ENCODE data around the gene ZKSCAN8. TPM values are rescaled to one million over a fixed set of nuclear protein-coding genes. Genes with fewer than 3 reads are reported as not detected.
"Not testable (repeated sequence)": the region's sequence is repeated elsewhere in the genome, so short reads cannot be mapped to it uniquely, and the experiment has no call there.

ZKSCAN8 gene
- total RNA-seq, 1 donor from 2014 or later, result 21.4 TPM

- DNase-seq (ENCODE audit: low spot score), result no peak
- no peaks in the 10 kb centered on the region for H3K4me1 Mint-ChIP-seq (ENCODE audit: low read depth)
- H3K27ac Mint-ChIP-seq (ENCODE audit: unreplicated experiment), result no peak overlapping the region
- TF ChIP-seq, protein P1, sequence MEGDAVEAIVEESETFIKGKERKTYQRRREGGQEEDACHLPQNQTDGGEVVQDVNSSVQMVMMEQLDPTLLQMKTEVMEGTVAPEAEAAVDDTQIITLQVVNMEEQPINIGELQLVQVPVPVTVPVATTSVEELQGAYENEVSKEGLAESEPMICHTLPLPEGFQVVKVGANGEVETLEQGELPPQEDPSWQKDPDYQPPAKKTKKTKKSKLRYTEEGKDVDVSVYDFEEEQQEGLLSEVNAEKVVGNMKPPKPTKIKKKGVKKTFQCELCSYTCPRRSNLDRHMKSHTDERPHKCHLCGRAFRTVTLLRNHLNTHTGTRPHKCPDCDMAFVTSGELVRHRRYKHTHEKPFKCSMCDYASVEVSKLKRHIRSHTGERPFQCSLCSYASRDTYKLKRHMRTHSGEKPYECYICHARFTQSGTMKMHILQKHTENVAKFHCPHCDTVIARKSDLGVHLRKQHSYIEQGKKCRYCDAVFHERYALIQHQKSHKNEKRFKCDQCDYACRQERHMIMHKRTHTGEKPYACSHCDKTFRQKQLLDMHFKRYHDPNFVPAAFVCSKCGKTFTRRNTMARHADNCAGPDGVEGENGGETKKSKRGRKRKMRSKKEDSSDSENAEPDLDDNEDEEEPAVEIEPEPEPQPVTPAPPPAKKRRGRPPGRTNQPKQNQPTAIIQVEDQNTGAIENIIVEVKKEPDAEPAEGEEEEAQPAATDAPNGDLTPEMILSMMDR (IDR thresholded peaks at IDR 0.05), result no peak
- H3K9me3 Mint-ChIP-seq (ENCODE audit: low read depth), result peaks cover 4% of the 10 kb centered on the region
- no peak overlapping the region for H3K4me3 Mint-ChIP-seq (ENCODE audit: unreplicated experiment)
- no peaks in the 10 kb centered on the region for H3K27me3 Mint-ChIP-seq (ENCODE audit: low read depth)
- peaks cover 26% of the 10 kb centered on the region for H3K36me3 Mint-ChIP-seq (ENCODE audit: low read depth)
These were observed 29.7 kb upstream of the ZKSCAN8 start for GRCh38 chr6:28111964-28112363.

- no peaks in the 10 kb centered on the region for H3K27me3 Mint-ChIP-seq (ENCODE audit: low read depth)
- H3K36me3 Mint-ChIP-seq (ENCODE audit: low read depth), result peaks cover 35% of the 10 kb centered on the region
- no peak overlapping the region for H3K4me3 Mint-ChIP-seq (ENCODE audit: unreplicated experiment)
- no peaks in the 10 kb centered on the region for H3K4me1 Mint-ChIP-seq (ENCODE audit: low read depth)
- TF ChIP-seq, protein P1 (IDR thresholded peaks at IDR 0.05), result no peak
- peaks cover 4% of the 10 kb centered on the region for H3K9me3 Mint-ChIP-seq (ENCODE audit: low read depth)
- DNase-seq (ENCODE audit: low spot score), result no peak
- no peak overlapping the region for H3K27ac Mint-ChIP-seq (ENCODE audit: unreplicated experiment)
These were observed 25.9 kb upstream of the ZKSCAN8 start for GRCh38 chr6:28115799-28116198.

DNA sequence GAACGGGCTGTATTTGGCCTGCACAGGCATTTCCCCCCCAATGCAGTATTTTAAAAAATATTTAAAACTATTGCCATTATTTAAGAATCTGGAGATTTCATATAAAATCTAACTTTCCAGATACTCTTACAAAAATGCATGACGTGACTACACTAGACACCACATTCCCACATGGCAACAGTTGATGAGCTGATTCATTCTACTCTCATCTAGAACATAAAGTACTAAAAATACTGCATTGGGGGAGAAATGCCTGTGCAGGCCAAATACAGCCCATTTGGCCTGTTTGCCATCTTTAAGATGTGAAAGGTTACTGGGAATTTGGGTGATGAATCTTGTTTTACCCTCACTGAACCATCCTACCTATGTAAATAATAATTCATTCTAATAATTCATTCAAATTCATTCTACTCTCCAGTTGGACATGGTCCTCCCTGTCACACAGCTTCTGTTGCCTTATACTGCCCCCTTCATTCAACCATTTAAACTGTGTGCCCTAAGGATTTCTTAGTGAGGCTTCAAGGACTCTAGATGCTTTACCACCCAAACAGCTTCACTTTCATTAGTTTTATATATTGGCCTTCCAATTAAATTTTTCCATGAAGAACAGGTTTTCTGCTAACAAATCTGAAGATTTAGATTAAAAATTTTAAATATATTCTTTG lies 24.2 kb upstream of the ZKSCAN8 start:
- no peaks in the 10 kb centered on the region for H3K4me1 Mint-ChIP-seq (ENCODE audit: low read depth)
- no peak overlapping the region for H3K27ac Mint-ChIP-seq (ENCODE audit: unreplicated experiment)
- TF ChIP-seq, protein P1 (IDR thresholded peaks at IDR 0.05), result peak; percentile 8
- H3K9me3 Mint-ChIP-seq (ENCODE audit: low read depth), result peaks cover 4% of the 10 kb centered on the region
- no peak overlapping the region for H3K4me3 Mint-ChIP-seq (ENCODE audit: unreplicated experiment)
- no peak for DNase-seq (ENCODE audit: low spot score)
- peaks cover 37% of the 10 kb centered on the region for H3K36me3 Mint-ChIP-seq (ENCODE audit: low read depth)
- no peaks in the 10 kb centered on the region for H3K27me3 Mint-ChIP-seq (ENCODE audit: low read depth)

- Mint-ChIP-seq H3K4me3 (ENCODE audit: unreplicated experiment) (no peak overlapping the region), H3K36me3 (ENCODE audit: low read depth) (peaks cover 39% of the 10 kb centered on the region), H3K27ac (ENCODE audit: unreplicated experiment) (no peak overlapping the region), H3K9me3 (ENCODE audit: low read depth) (peaks cover 4% of the 10 kb centered on the region), H3K27me3 (ENCODE audit: low read depth) (no peaks in the 10 kb centered on the region), H3K4me1 (ENCODE audit: low read depth) (no peaks in the 10 kb centered on the region)
- TF ChIP-seq, protein P1 (IDR thresholded peaks at IDR 0.05), result no peak
- no peak for DNase-seq (ENCODE audit: low spot score)
These were observed 23.5 kb upstream of the ZKSCAN8 start for GRCh38 chr6:28118217-28118616.

DNA sequence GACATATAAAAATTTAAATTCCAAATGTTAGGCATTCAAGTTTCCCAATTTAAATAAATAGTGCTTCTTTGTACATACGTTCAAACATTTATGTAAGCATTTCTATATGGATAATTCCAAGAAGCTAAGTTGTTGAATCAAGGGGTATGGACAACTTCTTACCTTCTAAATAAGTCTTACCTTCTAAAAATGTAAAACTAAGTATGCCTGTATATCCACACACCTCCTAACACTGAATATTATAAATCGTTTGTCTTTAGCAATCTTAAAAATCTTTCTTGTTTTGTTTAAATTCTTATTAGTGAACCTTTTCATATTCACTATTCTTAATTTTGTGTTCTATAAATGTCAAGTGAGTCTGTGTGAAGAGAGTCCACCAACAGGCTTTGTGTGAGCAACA lies 19.8 kb upstream of the ZKSCAN8 start:
- H3K27ac Mint-ChIP-seq (ENCODE audit: unreplicated experiment), result no peak overlapping the region

GRCh38 chr6:28122283-28122682 lies 19.4 kb upstream of the ZKSCAN8 start:
- not testable (repeated sequence) for H3K27ac Mint-ChIP-seq (ENCODE audit: unreplicated experiment); H3K27me3 Mint-ChIP-seq (ENCODE audit: low read depth); DNase-seq (ENCODE audit: low spot score); H3K4me3 Mint-ChIP-seq (ENCODE audit: unreplicated experiment); H3K9me3 Mint-ChIP-seq (ENCODE audit: low read depth)
- peaks cover 19% of the 10 kb centered on the region for H3K4me1 Mint-ChIP-seq (ENCODE audit: low read depth)
- H3K36me3 Mint-ChIP-seq (ENCODE audit: low read depth), result peaks cover 17% of the 10 kb centered on the region

More for the DNA sequence above, 19.8 kb upstream of the ZKSCAN8 start:
- TF ChIP-seq, protein P1 (IDR thresholded peaks at IDR 0.05), result no peak
- Mint-ChIP-seq H3K36me3 (ENCODE audit: low read depth) (peaks cover 17% of the 10 kb centered on the region), H3K27me3 (ENCODE audit: low read depth) (no peaks in the 10 kb centered on the region), H3K4me1 (ENCODE audit: low read depth) (peaks cover 19% of the 10 kb centered on the region), H3K4me3 (ENCODE audit: unreplicated experiment) (no peak overlapping the region), H3K9me3 (ENCODE audit: low read depth) (no peaks in the 10 kb centered on the region)
- DNase-seq (ENCODE audit: low spot score), result no peak

Data from chondrocyte (in vitro differentiated cells).